Epithelial cell of esophagus (primary cell): ENCODE measurements around the gene PBXIP1.

Experiments
- DNase-seq: peaks from one replicate; pipeline ENCODE4 v3.0.0; 2010; ENCODE audit warnings: low read depth
- H3K4me3 ChIP-seq: 2 replicates; pipeline ENCODE4 v1.5.1; 2011; ENCODE audit warnings: mild to moderate bottlenecking, low read length, control low read depth
- TF ChIP-seq, protein P1 (sequence below): IDR thresholded peaks from 2 replicates; pipeline ENCODE4 v1.5.1; 2011; ENCODE audit warnings: low read depth, mild to moderate bottlenecking, low read length, control low read depth, inconsistent platforms; ENCODE audit not compliant: insufficient read depth; ENCODE audit errors: missing control alignments

The PBXIP1 gene

DNA sequence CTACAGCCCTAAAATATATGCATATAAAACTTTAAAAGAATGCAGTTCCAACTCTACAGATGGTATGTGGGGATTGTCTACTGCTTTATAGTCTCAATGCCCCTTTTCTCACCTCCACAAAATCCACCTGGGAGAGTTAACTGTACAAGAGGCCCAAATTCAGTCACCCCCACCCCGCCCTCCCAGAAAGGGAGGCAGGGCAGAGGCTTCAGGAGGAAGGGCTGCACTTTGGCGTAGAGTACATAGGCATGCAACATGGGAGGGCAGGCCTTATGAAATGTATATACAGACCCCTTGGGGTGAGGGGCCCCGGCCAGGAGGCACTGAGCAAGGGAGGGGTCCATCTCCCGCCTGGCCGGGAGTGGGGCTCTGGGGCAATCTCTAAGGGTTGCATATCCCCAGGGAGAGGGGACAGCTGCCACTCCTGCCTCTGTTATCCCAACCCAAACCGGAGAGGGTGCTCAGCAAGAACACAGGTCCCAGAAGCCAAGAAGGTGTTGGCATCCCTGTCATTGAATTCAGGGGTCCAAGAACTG is 7.0 kb upstream of the PBXIP1 start:
- TF ChIP-seq, protein P1, sequence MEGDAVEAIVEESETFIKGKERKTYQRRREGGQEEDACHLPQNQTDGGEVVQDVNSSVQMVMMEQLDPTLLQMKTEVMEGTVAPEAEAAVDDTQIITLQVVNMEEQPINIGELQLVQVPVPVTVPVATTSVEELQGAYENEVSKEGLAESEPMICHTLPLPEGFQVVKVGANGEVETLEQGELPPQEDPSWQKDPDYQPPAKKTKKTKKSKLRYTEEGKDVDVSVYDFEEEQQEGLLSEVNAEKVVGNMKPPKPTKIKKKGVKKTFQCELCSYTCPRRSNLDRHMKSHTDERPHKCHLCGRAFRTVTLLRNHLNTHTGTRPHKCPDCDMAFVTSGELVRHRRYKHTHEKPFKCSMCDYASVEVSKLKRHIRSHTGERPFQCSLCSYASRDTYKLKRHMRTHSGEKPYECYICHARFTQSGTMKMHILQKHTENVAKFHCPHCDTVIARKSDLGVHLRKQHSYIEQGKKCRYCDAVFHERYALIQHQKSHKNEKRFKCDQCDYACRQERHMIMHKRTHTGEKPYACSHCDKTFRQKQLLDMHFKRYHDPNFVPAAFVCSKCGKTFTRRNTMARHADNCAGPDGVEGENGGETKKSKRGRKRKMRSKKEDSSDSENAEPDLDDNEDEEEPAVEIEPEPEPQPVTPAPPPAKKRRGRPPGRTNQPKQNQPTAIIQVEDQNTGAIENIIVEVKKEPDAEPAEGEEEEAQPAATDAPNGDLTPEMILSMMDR = no peak
- peak overlapping the region; percentile 64 for H3K4me3 ChIP-seq
- DNase-seq = no peak

DNA sequence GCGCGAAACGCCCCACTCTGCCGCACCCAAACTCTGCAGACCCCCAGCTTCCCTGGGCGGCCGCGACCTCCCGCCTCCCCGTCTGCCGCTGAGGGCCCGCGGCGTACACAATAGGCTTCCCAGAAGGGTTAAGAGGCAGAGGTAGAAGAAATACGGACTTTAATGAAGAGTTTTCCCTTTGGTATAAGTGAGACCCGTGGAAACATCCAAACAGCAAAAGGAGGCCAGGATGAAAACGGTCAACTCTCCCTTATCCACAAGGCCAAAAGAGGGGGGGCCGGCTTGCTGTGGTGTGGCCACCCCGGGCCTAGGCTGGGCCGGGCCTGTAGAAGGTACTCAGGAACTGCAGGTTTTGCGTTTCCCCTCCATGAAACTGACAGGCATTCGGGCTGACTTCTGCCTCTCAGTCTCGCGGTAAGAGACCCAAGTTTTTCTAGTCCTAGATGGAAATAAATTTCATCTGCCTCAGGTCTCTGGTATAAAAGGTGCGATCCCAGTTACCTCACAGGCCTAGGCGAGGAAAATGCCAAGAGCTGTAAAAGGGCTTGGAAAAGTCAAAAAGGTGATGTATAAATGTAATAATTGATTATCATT is 6.4 kb upstream of the PBXIP1 start:
- TF ChIP-seq, protein P1 = no peak
- peak; percentile 42 for DNase-seq

DNA sequence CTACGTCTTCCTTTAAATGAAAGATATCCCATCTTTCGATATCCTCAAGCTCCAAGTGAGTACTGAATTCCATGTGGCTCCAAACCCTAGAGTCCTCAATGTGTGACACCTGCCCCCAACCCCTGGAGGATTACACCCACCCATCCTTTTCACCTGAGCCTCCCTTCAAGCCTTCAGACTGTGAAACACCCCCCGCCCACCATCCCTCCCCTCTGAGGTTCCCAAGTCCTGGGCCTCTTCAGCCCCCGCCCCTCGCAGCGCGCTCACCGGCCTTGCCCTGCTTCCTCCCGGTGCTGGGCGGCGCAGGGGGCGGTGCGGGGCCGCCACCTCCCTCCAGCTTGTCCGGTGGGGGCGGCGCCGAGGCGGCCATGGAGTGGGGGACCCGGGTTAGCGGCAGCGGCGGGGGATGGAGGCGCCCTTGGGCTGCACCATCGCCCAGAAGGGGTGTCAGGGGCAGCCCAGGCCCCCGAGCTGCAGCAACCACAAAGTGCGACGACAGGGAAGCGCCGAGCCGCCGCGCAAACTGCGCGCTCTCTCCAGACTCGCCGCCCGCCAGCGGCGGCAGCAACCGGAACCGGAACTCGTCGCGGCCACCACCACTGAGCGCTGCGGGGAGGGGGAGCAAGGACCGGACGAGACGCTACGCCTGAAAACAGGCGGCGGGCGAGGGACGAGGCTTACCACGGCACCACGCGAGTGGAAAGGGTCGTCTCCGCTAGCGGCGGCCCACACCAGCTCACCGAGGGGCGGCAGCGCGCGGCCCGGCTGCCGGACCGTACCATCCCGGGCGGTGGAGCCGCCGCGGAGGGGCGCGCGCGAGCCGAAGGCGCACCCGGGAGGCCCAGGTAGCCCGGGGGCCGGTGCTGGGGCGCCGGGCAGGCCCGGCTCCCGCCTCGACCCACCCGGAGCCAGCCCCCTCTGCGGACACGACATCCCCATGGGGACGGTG is 5.6 kb upstream of the PBXIP1 start, which contains the start of gene PYGO2:
PYGO2 (minus strand) TSS at position 576 of the 949 bp plus-strand sequence; CDS start at position 370, 206 bp downstream.
- H3K4me3 ChIP-seq = peak within 1 kb of the TSS; percentile 64
- DNase-seq = peak; percentile 80
- TF ChIP-seq, protein P1 = no peak

More for the DNA sequence above, 6.4 kb upstream of the PBXIP1 start:
- peak overlapping the region; percentile 64 for H3K4me3 ChIP-seq

DNA sequence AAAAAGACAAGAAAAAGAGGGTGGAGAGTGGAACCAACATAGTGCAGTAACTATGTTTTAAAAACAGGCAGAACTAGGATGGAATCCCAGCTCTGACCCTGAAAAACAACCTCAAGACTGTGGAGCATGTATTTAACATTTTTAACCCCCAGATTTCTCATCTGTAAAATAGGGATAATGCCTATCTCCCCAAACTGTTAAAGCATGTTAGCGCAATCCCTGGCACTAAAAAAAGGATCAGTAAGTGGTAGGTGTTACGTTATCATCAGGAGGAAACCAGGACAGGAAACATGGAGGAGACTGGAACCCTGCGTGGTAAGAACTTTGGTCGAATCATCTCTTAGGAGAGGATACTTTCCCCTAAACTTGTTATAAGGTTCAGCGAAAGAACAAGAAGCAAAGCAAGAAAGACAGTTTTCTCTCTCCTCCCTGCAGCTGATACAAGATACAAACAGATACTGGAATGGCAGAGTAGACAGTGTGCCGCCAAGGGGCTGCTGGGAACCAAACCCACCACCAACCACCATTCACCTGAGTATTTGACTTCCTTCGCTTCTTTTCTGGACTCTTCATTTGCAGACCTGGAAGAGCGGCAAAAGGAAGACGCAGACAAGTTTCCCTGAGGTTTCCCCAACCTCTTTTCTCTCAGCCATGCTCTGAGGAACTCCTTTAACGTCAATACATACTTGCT is 4.7 kb upstream of the PBXIP1 start:
- DNase-seq = no peak
- TF ChIP-seq, protein P1 = no peak
- peak overlapping the region; percentile 64 for H3K4me3 ChIP-seq

DNA sequence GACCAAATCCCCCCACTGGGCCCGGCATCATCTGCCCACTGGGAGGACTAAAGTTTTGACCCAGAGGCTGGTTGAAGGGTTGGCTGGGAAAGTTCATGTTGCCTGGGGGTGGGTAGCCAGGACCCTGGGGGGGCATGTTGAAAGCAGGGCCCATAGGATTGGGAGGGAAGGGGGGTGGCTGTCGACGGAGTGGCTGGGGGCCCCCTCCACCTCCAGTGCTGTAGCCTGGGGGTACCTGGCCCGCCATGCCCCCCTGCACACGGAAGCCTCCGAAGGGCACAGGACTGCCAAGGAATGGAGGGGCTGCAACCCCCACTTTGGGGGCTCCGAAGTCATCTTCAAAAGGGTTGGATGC is 3.5 kb upstream of the PBXIP1 start:
- TF ChIP-seq, protein P1 = no peak

DNA sequence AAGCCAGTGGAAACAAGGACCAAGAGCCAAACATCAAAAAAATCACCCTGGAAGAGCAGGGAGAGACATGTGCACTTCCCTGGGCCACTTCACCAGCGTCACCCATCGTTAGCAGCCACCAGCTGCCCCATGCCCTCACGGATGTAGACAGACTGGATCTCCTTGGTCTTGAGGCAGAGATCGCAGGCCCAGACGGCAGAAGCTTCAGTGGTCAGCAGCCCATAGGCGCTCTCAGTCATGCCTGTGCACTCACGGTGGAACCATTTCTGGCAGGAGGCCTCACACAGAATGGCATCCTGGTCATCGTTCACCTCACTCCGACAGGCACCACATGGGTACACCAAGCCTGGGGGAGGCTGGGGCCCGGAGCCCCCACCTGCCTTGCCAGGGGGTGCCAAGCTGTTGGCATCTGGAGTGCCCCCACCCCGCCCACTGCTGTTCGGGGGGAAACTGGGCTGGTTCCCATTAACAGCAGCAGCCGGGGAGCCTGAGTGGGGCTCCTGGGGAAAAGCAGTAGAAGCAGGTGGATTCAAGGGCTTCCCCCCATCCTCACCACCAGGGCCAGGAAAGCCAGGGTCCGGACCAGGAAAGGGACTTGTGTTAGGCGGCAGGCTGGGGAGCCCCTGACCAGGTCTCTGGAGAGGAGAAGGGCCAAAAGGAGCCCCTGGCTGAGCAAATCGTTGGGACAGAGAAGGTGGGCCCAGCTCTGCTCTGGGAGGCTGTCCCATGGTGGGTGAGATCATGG is 3.0 kb upstream of the PBXIP1 start:
- TF ChIP-seq, protein P1 = no peak
- DNase-seq = no peak
- no peak overlapping the region for H3K4me3 ChIP-seq

More for the DNA sequence above, 3.5 kb upstream of the PBXIP1 start:
- H3K4me3 ChIP-seq = no peak overlapping the region
- DNase-seq = no peak
